Mesodermal cell (in vitro differentiated cells): ENCODE results near the gene MIPOL1.

ENCODE experiments used
- H3K27ac ChIP-seq: 2 replicates; pipeline ENCODE4 v1.7.0; 2013; ENCODE audit warnings: mild to moderate bottlenecking, low read depth, low read length, moderate library complexity; ENCODE audit not compliant: severe bottlenecking
- H3K36me3 ChIP-seq: 2 replicates; pipeline ENCODE4 v1.7.1; 2013; ENCODE audit warnings: mild to moderate bottlenecking, low read length, moderate library complexity; ENCODE audit not compliant: control insufficient read depth, insufficient read depth
- H3K4me1 ChIP-seq: one replicate; pipeline ENCODE4 v1.7.1; 2013; ENCODE audit warnings: mild to moderate bottlenecking, low read length; ENCODE audit not compliant: insufficient read depth, control insufficient read depth, poor library complexity, severe bottlenecking
- H3K4me3 ChIP-seq: 2 replicates; pipeline ENCODE4 v1.7.0; 2013; ENCODE audit warnings: low read length, control low read depth, mild to moderate bottlenecking; ENCODE audit not compliant: insufficient read depth, poor library complexity, severe bottlenecking; ENCODE audit errors: extremely low read depth
- H3K9me3 ChIP-seq: 2 replicates; pipeline ENCODE4 v1.7.1; 2013; ENCODE audit warnings: mild to moderate bottlenecking, low read length, moderate library complexity; ENCODE audit not compliant: control insufficient read depth
- WGBS, 2 experiments: methylation state at CpG; one replicate each; pipeline ENCODE4 v1.1.5; 2013; ENCODE audit warnings: missing lambda C conversion rate in 2 of 2; ENCODE audit not compliant: insufficient coverage in 2 of 2; 5-methylcytosine and 5-hydroxymethylcytosine counted together

MIPOL1 gene

GRCh38 chr14:37482428-37482827 is 284.7 kb downstream of the MIPOL1 start:
- WGBS, 2 experiments: no CpG with 5 or more reads among the region's 1 CpG
- no peaks in the 10 kb centered on the region for H3K4me1 ChIP-seq
- H3K36me3 ChIP-seq: no peaks in the 10 kb centered on the region
- no peaks in the 10 kb centered on the region for H3K9me3 ChIP-seq
- no peak overlapping the region for H3K27ac ChIP-seq
- no peak overlapping the region for H3K4me3 ChIP-seq

- Histone ChIP-seq H3K27ac (no peak overlapping the region), H3K4me3 (no peak overlapping the region), H3K4me1 (no peaks in the 10 kb centered on the region), H3K9me3 (no peaks in the 10 kb centered on the region), H3K36me3 (no peaks in the 10 kb centered on the region)
- WGBS, 2 experiments: 90 to 93% methylated on average over 3 of the region's 4 CpGs
Measured at GRCh38 chr14:37483672-37484071, 285.9 kb downstream of the MIPOL1 start.

- Histone ChIP-seq H3K9me3 (no peaks in the 10 kb centered on the region), H3K36me3 (no peaks in the 10 kb centered on the region)
- WGBS, 2 experiments: 83 to 92% methylated on average over 1 of the region's 3 CpGs
Measured at GRCh38 chr14:37490607-37491006, 292.9 kb downstream of the MIPOL1 start.

GRCh38 chr14:37491076-37491475 is 293.3 kb downstream of the MIPOL1 start:
- H3K4me1 ChIP-seq: no peaks in the 10 kb centered on the region
- no peak overlapping the region for H3K27ac ChIP-seq
- WGBS, 2 experiments: 87 to 94% methylated on average over 2 to 3 of the region's 5 CpGs
- no peak overlapping the region for H3K4me3 ChIP-seq
- no peaks in the 10 kb centered on the region for H3K36me3 ChIP-seq
- no peaks in the 10 kb centered on the region for H3K9me3 ChIP-seq

More at GRCh38 chr14:37490607-37491006, 292.9 kb downstream of the MIPOL1 start:
- H3K4me1 ChIP-seq: no peaks in the 10 kb centered on the region
- no peak overlapping the region for H3K27ac ChIP-seq
- H3K4me3 ChIP-seq: no peak overlapping the region

- Histone ChIP-seq H3K4me3 (no peak overlapping the region), H3K9me3 (no peaks in the 10 kb centered on the region), H3K36me3 (no peaks in the 10 kb centered on the region), H3K27ac (no peak overlapping the region), H3K4me1 (no peaks in the 10 kb centered on the region)
- WGBS, 2 experiments: 100% methylated on average over 1 of the region's 2 CpGs; no CpG with 5 or more reads in 1 of the 2 experiments
Measured at GRCh38 chr14:37493606-37494005, 295.9 kb downstream of the MIPOL1 start.

- Histone ChIP-seq H3K4me3 (no peak overlapping the region), H3K36me3 (no peaks in the 10 kb centered on the region), H3K27ac (no peak overlapping the region), H3K9me3 (no peaks in the 10 kb centered on the region), H3K4me1 (no peaks in the 10 kb centered on the region)
- 100% methylated on average over 1 of the region's 2 CpGs for WGBS, 2 experiments
Measured at GRCh38 chr14:37497422-37497821, 299.7 kb downstream of the MIPOL1 start.

GRCh38 chr14:37501877-37502276 is 304.1 kb downstream of the MIPOL1 start:
- Histone ChIP-seq H3K36me3 (no peaks in the 10 kb centered on the region), H3K27ac (no peak overlapping the region), H3K4me3 (no peak overlapping the region), H3K4me1 (no peaks in the 10 kb centered on the region), H3K9me3 (no peaks in the 10 kb centered on the region)
- 83 to 93% methylated on average over 4 to 5 of the region's 5 CpGs for WGBS, 2 experiments

GRCh38 chr14:37508503-37508902 is 310.8 kb downstream of the MIPOL1 start:
- Histone ChIP-seq H3K9me3 (no peaks in the 10 kb centered on the region), H3K4me3 (no peak overlapping the region)
- 100% methylated on average over 1 of the region's 3 CpGs; no CpG with 5 or more reads in 1 of the 2 experiments for WGBS, 2 experiments

GRCh38 chr14:37512173-37512572 is 314.4 kb downstream of the MIPOL1 start:
- no peaks in the 10 kb centered on the region for H3K36me3 ChIP-seq
- H3K27ac ChIP-seq: no peak overlapping the region
- WGBS, 2 experiments: 80% methylated on average over 1 of the region's 3 CpGs; no CpG with 5 or more reads in 1 of the 2 experiments
- H3K9me3 ChIP-seq: no peaks in the 10 kb centered on the region
- no peaks in the 10 kb centered on the region for H3K4me1 ChIP-seq
- no peak overlapping the region for H3K4me3 ChIP-seq

More at GRCh38 chr14:37508503-37508902, 310.8 kb downstream of the MIPOL1 start:
- Histone ChIP-seq H3K27ac (no peak overlapping the region), H3K4me1 (no peaks in the 10 kb centered on the region), H3K36me3 (no peaks in the 10 kb centered on the region)

GRCh38 chr14:37515771-37516170 is 318.0 kb downstream of the MIPOL1 start:
- Histone ChIP-seq H3K9me3 (no peaks in the 10 kb centered on the region), H3K36me3 (no peaks in the 10 kb centered on the region), H3K4me1 (no peaks in the 10 kb centered on the region), H3K4me3 (no peak overlapping the region), H3K27ac (no peak overlapping the region)
- WGBS, 2 experiments: 100% methylated on average over 2 of the region's 3 CpGs; no CpG with 5 or more reads in 1 of the 2 experiments

GRCh38 chr14:37526994-37527393 is 329.3 kb downstream of the MIPOL1 start:
- Histone ChIP-seq H3K9me3 (no peaks in the 10 kb centered on the region), H3K27ac (no peak overlapping the region), H3K4me3 (no peak overlapping the region), H3K36me3 (no peaks in the 10 kb centered on the region), H3K4me1 (no peaks in the 10 kb centered on the region)
- no CpG with 5 or more reads among the region's 2 CpGs for WGBS, 2 experiments
